HG03060 (cell line): ENCODE measurements around the gene PDZD2.
"Not testable (repeated sequence)": the region's sequence is repeated elsewhere in the genome, so short reads cannot be mapped to it uniquely, and the experiment has no call there.

ENCODE experiments used
- ATAC-seq: cut with Tn5 transposase; IDR thresholded peaks from one replicate; pipeline ENCODE4 v1.9.1; 2021; ENCODE audit warnings: low read depth, moderate number of reproducible peaks; ENCODE audit not compliant: unreplicated experiment

The PDZD2 gene

DNA sequence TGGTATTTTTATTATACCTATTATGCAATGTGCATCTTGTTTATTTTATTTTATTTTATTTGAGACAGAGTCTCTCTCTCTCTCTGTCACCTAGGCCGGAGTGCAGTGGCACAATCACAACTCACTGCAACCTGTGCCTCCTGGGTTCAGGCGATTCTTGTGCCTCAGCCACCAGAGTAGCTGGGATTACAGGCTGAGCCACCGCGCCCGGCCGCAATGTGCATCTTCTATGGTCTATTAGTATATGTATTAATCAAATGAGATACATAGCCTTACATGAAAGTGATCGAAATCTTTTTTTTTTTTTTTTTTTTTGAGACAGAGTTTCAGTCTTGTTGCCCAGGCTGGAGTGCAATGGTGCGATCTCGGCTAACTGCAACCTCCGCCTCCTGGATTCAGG, 89.9 kb downstream of the PDZD2 start:
- ATAC-seq = not testable (repeated sequence)

DNA sequence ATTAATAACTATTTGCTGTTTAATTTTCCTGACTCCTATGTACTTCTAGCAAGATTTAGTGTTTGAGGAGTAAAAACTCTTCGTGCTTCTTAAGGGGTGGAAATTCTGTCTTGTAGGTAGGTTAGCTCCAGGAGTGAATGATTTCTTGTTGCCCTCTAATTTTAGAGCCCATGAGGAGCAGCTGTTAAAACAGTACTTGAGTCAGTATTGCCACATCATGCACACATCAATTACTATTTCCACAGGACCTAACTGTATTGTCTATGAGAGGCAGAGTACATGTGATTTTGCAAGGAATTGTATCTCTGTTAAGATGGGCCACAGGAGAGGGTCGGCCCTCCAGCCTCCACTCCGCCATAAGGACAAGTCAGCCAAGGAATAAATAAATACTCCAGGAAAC, 91.2 kb downstream of the PDZD2 start:
- ATAC-seq = no peak

DNA sequence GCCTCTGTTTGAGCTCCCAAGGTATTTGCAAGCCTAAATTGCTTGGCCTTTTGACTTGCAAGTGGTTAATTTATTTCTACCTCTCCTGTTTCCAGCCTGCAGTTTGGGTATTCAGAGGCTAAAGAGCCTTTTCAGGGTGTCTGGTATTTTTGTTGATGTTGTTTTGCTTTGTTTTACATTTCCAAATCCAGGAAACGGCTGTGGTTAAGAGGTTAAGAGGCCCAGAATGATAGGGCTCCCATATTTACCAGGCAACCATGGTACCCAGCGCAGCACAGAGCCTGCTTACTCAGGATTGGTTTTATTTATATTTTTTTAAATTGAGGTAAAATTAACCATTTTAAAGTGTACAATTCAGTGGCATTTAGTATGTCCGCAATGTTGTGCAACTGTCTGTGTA, 92.1 kb downstream of the PDZD2 start:
- ATAC-seq = no peak

DNA sequence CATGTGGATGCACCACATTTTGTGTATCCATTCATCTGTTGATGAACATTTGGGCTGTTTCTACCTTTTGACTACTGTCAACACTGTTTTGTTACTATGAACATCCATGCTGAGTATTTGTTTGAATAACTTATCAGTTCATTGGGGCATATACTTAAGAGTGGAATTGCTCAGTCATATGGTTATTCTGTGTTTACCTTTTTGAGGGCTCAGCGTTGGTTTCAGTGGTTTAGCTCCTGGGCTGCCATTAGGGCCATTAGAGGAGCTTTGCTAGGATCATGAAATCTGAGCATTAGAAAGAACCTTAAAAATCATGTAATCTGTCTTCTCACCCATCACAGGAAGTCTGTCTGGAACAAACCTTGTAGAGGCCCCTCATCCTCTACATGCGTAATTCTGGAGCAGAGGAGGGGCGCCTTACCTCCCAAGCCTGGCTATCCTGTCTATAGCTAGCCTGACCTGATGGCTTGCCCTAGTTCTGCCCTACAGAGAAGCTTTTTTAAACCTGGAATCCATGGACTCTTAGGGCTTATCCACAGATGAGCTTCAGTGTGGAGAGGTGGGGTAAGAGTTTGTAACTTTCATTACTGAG, 92.9 kb downstream of the PDZD2 start:
- no peak for ATAC-seq

DNA sequence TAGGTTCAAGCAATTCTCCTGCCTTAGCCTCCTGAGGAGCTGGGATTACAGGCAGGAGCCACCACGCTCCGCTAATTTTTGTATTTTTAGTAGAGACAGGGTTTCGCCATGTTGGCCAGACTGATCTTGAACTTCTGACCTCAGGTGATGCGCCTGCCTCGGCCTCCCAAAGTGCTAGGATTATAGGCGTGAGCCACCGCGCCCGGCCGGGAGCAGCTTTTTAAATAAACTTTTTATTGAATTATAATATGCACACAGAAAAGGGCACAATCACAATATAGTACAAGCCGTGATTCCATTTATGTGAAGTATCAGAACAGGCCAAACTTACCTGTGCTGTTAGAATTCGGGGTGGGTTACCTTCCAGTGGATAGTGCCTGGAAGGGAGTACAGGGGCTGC, 93.9 kb downstream of the PDZD2 start:
- not testable (repeated sequence) for ATAC-seq

DNA sequence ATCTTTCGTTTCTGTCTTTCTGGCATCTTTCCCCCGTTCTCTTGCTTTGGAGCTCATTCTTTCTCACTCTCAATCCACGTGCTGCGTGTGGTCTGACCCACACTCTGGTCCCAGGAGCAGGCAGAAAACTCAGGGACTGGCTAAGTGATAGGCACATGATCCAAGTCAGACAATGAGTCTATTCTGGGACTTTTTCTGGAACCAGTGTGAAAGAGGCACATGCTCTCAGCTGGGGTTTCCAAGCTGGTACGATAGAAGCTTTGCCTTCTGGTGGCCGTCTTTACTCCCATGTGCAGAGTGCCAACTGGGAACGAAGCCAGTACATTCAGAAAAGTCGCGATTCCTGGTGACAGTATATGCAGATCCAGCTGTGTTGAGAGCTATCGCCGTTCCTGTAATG, 94.4 kb downstream of the PDZD2 start:
- ATAC-seq = no peak

DNA sequence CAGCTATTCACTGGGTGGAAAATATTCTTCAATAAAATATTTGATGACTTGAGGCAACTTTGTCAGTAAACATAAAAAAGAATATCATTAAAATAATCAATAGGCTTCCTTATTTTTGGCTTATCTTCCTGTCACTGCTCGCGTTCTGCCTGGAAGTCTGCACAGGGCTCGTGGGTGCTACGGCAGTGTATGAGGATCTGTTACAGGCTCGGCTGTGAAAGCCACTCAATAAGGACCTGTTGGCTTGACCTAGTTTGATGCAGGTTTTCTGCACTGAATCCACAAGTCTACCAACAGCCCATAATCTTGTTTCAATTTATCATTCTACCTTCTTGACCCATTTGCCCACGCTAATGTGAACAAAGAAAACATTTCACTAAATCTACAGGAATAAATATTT, 97.2 kb downstream of the PDZD2 start:
- no peak for ATAC-seq

DNA sequence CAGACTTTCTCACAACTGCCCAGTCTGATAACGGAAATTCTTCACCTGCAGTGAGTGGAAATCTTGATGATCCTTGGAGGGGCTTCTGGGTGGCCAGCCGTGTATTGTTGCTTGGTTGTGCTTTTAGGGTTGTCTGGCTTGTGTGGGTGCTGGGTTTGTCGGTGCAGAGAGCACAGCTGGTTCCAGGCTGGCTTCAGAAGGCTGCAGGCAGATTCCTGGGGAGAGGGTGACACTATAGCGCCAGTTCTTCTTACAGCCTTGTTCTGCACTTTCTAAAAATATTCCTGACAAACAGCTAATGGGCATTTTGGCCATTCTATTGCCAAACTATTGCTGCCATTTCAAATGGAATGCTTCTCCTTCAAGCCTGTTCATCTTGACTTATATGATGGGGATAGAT, 99.3 kb downstream of the PDZD2 start:
- ATAC-seq = no peak

DNA sequence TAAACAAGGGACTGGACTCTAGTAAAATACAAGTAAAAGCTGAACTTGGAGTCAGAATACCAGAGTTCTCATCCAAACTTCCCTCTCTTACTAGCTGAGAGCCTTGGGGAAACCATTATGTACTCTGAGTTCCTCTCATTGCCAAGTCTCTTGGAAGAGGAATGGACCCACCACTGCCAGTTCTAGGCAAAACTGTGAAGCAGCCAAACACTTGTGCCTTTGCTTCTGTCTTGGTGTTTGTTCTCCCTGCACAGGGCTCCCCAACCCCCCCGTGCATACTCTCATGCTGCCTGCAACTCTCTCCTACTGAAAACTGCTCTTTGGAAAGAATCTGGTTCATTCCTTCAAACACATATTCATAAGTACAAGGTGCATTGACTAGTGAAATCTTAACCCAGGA, 102.6 kb downstream of the PDZD2 start:
- no peak for ATAC-seq

DNA sequence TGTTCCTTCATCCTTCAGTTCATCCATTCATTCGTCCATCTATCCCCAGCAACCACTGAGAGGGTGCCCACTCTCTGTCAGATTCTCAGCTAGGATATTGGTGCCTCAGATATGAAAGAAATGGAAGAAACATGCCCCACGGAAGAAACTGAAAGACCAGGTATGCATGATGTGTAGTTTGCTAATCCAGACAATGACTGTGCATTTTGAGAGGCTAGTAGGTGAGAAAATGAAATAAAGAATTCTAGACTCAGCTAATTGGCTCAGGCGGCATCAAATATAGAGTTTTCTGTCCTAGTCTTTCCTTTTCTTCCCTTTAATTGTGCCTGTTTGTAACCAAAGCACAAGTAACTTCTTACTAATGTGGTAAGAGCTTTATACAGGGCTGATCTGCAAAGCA, 104.7 kb downstream of the PDZD2 start:
- no peak for ATAC-seq

DNA sequence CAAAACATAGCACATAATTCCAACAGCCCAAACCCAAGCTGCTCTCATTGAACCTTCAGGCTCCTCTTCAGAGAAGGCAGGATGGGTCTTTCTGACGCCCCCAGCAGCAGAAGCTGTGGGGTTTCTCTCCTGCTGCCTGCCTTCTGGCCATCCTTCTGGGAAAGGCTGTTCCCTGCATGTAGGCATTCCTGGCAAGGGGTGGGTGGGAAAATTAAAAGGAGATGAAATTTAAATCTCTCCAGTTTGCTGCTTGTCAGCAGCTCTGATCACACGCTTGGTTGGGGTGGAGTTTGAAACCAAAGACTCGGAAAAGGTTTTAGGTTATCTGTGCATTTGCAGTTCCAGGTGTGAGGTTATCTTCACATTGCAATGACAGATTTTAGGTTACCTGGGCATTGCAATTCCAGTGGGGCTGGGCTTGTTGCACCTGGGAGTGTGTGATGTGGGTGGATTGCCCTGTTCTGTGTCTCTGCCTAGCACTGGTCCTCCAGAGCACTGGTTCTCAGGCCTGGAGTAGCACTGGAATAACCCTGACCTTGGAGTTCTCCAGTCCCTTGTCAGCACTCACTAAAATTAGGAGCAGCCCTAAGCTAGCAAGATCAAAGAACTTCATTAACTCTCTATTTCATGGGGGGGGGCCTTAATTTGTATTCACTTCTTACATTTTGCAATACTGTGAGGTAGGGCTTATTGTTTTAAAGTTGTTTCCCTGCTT, 109.7 kb downstream of the PDZD2 start:
- no peak for ATAC-seq

DNA sequence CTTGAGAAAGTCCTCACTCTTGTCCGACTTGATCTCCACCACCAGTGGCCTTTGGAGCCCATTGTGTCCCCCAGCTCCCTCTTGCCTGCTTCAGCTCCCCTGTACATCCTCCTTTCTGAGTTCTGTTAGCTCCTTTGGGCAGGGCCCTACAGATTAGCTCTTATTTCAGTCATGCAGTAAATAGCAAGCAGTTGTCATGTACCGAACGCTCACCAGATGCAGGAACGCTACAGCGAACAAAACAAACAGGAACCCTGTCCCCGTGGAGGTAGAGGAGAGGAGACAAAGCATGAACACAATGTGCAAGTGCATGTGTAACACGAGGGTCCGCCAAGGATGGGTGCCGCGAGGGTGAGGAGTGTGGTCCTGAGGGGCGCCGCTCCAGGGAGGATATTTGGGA, 111.3 kb downstream of the PDZD2 start:
- ATAC-seq = no peak

DNA sequence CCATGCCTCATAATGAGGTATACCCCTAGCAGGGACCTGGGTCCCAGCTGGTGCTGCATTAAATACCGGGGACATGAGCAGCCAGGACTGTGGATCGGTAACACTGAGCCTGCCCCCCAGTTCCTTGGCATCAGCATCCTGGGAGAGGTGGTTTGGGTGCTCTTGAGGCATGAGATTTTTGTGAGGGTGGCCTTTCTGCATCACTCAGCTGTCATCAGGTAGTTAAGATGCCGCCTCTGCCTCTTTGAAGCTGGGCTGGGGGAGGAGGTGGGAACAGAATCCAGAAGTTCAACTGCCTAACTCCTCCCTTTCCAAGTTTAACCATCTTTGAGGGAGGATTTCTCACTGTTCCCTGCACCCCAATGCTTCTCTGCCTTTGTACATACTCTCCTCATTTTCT, 112.7 kb downstream of the PDZD2 start:
- ATAC-seq = no peak

DNA sequence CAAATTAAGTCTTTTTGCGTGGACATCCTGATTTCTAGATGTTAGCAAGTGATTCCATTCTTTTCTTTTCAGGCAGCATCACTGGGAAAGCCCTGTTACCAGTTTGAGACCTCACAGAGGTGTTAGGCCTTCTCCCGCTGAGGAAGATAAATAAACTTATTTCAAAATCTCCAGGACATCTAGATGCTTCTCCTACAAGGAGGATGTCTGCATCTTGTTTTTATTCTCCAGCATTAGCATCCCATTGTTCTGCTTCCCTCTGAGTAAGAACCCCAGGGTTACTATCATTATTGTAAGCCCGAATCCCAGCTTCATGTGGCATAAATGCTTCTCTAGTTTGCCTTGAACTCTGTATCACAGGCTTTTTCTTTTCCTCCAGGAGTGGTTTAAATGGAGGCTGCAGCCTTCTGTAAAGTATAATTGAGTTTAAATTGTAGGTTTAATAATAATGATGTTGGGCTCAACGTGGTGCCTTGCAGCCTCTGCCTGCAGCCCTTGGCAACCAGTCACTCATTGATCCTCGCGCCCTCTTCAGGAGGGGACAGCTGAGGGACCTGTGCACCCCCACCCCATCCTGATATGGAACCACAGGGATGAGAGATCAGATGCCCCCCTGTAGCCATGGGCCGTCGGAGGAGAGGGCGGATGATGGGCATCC, 114.9 kb downstream of the PDZD2 start:
- ATAC-seq = no peak

DNA sequence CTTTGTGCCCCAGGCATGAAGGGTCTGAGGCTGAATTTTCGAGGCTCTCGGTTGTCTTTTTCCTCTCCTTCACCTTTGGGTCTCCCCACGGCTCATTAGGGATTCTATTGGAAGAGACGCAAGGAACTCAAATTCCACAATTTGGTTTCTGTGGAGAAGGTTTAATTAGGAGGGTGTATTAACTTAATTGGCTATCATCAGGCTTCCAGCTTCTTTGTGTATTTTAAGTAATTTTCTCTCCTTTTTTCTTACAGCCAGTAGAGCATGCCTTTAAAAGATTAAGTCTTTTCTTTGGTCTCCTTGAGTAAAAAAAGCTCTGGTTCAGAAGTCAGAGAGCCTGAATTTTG, 115.4 kb downstream of the PDZD2 start:
- no peak for ATAC-seq

DNA sequence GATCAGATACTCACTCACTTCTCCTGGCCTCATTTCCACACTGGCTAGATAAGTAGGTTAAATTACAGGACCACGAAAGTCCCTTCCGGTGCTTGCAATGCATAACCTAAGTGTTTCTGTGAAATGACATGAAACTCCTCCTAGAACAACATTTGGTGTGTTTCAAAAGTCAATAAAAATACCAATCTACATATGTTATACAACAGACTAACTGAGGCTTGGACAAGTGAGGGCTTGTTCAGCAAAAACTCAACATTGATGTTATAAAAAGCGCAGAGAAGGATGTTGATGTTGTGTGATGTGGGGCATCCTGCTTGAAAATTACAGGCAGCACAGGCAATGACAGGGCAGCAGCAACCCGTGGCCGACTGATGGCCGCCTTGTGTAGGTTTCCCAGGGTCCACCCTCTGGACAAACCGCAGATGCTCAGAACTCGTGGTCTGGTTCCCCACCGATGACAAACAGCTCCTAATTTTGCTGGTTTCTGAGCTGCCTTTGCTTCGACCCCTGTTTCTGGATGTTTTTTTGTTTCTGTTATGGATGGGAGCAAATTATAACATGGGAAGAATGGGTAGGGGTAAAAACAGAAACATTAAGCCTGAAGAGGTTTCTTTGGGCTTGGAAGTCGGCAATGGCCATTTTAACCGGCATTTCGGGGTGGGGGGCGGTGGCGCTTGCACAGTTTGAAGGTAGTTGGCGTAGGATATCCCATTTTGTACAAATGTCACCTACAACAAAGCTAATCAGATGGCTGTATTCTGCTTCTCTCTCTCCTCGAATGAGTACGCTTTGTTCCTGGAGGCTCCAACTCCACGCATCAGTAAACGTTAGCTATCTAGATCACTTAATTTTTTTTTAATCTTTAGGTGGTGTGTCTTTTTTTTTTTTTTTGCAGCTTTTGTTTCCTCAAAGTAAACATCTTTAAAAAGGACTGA, 116.1 kb downstream of the PDZD2 start:
- no peak for ATAC-seq

DNA sequence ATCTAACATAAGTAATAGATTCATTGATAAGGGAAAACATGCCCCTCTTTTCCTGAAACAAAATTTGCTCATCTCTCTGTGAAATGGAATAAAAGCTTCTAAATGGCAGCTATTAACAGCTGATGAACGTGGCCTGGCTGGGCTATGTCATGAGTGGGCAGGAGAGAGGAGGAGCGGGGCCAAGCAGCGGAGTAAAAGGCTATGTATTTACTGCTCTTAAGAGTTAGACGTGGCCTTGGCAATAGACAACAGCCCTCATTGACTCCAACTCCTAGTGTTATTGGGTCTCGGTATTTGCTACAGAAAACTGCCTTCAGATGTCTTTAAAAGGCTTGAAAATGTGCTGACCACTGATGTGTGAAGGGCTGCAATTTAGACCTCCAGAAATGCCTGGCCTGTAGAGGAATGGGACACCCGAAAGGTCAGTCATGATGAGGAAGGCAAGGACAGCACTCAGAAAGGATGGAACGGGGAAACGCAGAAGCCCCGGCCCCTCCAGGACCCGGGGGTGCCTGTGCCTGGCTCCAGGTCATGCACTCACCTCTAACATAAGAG, 116.8 kb downstream of the PDZD2 start:
- no peak for ATAC-seq

DNA sequence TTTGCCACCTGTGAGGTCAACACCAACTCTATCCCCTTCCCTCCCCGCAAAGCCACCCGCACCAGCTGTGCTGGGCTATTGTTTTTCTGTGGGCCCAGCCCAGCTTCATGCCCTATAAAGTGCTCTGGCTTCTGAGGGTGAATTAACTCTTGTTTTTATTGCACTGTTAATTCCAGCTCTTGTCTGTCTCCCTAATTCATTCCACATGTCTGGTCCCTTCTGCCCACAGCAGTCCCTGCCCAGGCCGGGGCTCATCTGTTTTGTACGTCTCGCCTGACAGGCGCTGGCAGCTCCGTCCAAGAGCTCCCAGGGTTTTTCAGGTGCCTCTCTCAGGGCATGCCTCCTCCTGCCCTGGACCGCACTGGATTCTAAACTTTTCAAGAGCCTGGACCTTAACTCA, 118.9 kb downstream of the PDZD2 start:
- no peak for ATAC-seq

DNA sequence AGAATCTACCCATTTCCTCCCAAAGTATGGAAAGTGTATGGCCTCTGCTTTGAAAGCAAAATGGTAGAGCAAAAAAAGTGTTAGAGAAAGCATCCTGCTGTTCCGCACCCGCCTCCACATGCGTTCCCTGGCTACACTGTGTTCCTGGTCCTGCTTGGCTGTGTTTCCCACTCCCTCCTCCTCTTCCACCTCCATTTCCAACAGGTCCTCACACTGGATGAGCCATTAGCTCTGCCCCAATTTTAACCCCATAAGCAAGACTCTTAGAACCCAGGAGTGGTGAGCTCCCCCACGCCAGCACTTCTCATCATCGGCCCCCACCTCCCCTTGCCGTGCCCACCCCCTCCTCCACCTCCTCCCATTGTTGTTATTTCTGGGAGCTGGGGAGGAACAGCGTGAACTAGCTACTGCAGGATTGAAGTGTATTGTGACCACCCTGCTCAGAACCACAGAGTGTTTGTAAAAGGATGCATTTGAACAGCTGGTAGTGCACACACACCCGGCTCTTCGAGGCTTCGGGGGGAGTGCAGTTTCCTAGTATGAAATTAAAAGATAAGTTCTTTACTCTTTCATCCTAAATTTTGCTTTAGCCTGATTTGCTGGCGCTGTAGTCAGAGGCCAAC, 120.0 kb downstream of the PDZD2 start:
- ATAC-seq = no peak

DNA sequence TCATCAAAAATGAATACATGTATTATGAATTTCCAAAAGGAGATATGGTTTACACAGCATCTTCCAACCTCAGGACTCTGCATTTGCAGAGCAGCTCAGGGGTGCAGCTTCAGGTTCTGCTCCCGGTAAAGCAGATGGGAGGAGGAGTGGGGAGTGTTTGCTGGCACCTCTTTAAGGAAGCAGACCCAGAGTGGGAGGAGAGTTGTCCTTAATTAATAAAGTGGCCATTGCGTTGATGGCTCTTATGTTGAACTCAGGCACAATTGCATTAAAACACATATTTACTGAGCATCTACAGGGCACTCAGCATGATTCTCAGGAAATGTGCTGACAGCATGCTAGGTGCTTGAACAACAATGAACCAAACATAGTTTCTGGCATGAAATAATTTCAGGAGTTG, 121.0 kb downstream of the PDZD2 start:
- no peak for ATAC-seq
